Measurements from ENCODE around the gene CEP76. TPM values are rescaled to one million over a fixed set of nuclear protein-coding genes. Genes with fewer than 3 reads are reported as not detected.

The CEP76 gene
- total RNA-seq, 4 donors from 2014 or later = 5.6 to 35.6 (median 11.7) TPM

- no peaks in the 10 kb centered on the region for H3K9me3 ChIP-seq
- no peaks in the 10 kb centered on the region for H3K4me1 ChIP-seq
- TF ChIP-seq CTCF (IDR thresholded peaks at IDR 0.05) = no peak
- peak in 1 of 2 donors; percentile 16 for TF ChIP-seq POLR2A (IDR thresholded peaks at IDR 0.05)
- H3K27ac ChIP-seq = peak overlapping the region; percentile 86 to 98
- peak overlapping the region; percentile 47 to 87 for H3K4me3 ChIP-seq
- peak; percentile 20 to 44 for DNase-seq
- H3K27me3 ChIP-seq = no peaks in the 10 kb centered on the region
- intact Hi-C loops (cut with DNase I; ENCODE audit: low total_unique reads) = loop anchor here (5.0 kb wide), 1 partner anchor 265 kb away; no protein-coding TSS in a partner anchor
- H3K36me3 ChIP-seq = no peaks in the 10 kb centered on the region
These were observed 45.4 kb downstream of the CEP76 start for GRCh38 chr18:12656938-12657683.

DNA sequence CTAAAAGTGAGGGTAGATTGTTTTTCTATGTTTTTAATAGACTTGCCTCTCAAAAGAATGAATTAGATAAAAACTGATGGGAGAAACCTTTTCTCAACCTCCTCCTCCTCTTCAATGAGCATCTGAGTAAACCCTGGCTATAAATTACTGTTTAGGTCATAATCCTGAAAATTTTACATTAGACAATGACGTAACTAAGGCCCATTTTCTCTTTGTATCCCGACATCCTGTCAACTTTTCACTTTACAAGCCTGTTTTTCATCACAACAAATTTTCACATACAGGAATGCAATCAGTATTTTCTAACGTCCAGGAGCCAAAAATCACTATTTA, 46.0 kb downstream of the CEP76 start:
- peak overlapping the region; percentile 86 to 98 for H3K27ac ChIP-seq
- no peaks in the 10 kb centered on the region for H3K4me1 ChIP-seq
- no peak for DNase-seq
- TF ChIP-seq POLR2A (IDR thresholded peaks at IDR 0.05) = no peak
- TF ChIP-seq CTCF (IDR thresholded peaks at IDR 0.05) = no peak
- H3K4me3 ChIP-seq = peak overlapping the region; percentile 47 to 87
- intact Hi-C loops (cut with DNase I; ENCODE audit: low total_unique reads) = loop anchor here (5.0 kb wide), 1 partner anchor 264 kb away; no protein-coding TSS in a partner anchor
- H3K27me3 ChIP-seq = no peaks in the 10 kb centered on the region
- no peaks in the 10 kb centered on the region for H3K36me3 ChIP-seq
- no peaks in the 10 kb centered on the region for H3K9me3 ChIP-seq

GRCh38 chr18:12654971-12655370, 47.6 kb downstream of the CEP76 start:
- Histone ChIP-seq H3K36me3 (no peaks in the 10 kb centered on the region), H3K4me1 (no peaks in the 10 kb centered on the region), H3K27ac (no peak overlapping the region), H3K9me3 (no peaks in the 10 kb centered on the region), H3K4me3 (no peak overlapping the region), H3K27me3 (no peaks in the 10 kb centered on the region)
- intact Hi-C loops (cut with DNase I; ENCODE audit: low total_unique reads) = loop anchor here (5.0 kb wide), 1 partner anchor 263 kb away; no protein-coding TSS in a partner anchor
- no peak for DNase-seq
- TF ChIP-seq POLR2A (IDR thresholded peaks at IDR 0.05) = no peak
- no peak for TF ChIP-seq CTCF (IDR thresholded peaks at IDR 0.05)

- H3K36me3 ChIP-seq = no peaks in the 10 kb centered on the region
- intact Hi-C loops (cut with DNase I; ENCODE audit: low total_unique reads) = no loop called here
- H3K27ac ChIP-seq = no peak overlapping the region
- DNase-seq = no peak
- no peaks in the 10 kb centered on the region for H3K4me1 ChIP-seq
- H3K9me3 ChIP-seq = no peaks in the 10 kb centered on the region
- H3K4me3 ChIP-seq = no peak overlapping the region
- TF ChIP-seq POLR2A (IDR thresholded peaks at IDR 0.05) = no peak
- no peak for TF ChIP-seq CTCF (IDR thresholded peaks at IDR 0.05)
- H3K27me3 ChIP-seq = no peaks in the 10 kb centered on the region
These were observed 49.6 kb downstream of the CEP76 start for GRCh38 chr18:12652861-12653401.

DNA sequence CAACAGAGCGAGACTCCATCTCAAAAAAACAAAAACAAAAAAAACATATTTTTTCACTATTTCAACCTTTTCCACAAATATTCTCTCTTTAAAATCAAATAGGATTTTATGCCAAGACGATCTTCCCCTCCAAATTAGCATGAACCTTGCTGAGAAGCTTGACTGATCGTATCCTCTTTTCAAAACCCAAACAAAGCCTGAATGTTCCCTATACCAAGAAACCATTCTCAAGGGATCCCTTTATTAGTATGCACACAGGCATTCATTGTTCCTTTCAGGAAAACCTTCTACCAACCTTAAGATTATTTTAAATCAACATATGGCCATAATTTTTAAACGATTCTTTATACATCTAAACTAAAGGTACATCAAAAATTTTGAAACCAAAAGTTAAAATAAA, 50.9 kb downstream of the CEP76 start:
- no peaks in the 10 kb centered on the region for H3K36me3 ChIP-seq
- no peak for DNase-seq
- no peak overlapping the region for H3K27ac ChIP-seq

More for the DNA sequence above, 50.9 kb downstream of the CEP76 start:
- no peak for TF ChIP-seq POLR2A (IDR thresholded peaks at IDR 0.05)
- intact Hi-C loops (cut with DNase I; ENCODE audit: low total_unique reads) = no loop called here
- Histone ChIP-seq H3K4me1 (no peaks in the 10 kb centered on the region), H3K4me3 (no peak overlapping the region), H3K9me3 (no peaks in the 10 kb centered on the region), H3K27me3 (no peaks in the 10 kb centered on the region)
